ENCODE data around the gene PAPLN.

Gene PAPLN

DNA sequence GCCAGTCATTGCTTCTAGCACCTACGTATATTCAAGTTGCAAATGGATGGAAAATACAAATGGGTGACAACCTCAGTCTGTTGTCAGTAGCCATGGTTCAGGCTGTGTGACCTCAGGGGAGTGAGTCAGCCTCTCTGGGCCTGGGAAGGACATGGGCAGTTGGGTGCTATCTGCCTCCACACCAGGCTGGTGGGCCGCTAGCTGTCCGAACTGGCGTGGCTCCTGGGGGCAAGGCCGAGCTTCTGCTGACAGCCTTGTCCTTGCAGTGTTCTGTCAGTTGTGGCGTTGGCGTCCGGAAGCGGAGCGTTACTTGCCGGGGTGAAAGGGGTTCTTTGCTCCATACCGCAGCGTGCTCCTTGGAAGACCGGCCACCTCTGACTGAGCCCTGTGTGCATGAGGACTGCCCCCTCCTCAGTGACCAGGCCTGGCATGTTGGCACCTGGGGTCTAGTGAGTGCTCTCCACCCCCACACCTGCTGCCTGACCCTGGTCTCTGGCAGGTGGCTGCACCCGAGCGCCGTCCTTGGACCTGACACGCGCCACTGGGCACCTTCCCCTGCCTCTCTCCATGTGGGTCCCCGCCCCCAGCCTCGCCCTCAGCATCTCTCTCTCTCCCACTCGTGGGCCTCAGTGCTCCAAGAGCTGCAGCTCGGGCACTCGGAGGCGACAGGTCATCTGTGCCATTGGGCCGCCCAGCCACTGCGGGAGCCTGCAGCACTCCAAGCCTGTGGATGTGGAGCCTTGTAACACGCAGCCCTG is 17.1 kb downstream of the PAPLN start:
- no peaks in the 10 kb centered on the region for H3K79me2 ChIP-seq (ENCODE audit: insufficient read depth, low read depth)
- no peaks in the 10 kb centered on the region for H3K4me1 ChIP-seq (ENCODE audit: low read depth, poor library complexity, severe bottlenecking)
- no peaks in the 10 kb centered on the region for H3K36me3 ChIP-seq (ENCODE audit: insufficient read depth)
- H2AFZ ChIP-seq (ENCODE audit: low read depth): no peak overlapping the region
- no peak for TF ChIP-seq CTCF (conservative IDR thresholded peaks at IDR 0.05; ENCODE audit: low read depth, low read length)
- no peak overlapping the region for H3K27ac ChIP-seq
- no peak overlapping the region for H3K4me2 ChIP-seq
- H3K27me3 ChIP-seq (ENCODE audit: insufficient read depth, low read depth): no peaks in the 10 kb centered on the region
- H4K20me1 ChIP-seq (ENCODE audit: insufficient read depth): no peaks in the 10 kb centered on the region
- no peak overlapping the region for H3K4me3 ChIP-seq (IDR thresholded peaks at IDR 0.05; ENCODE audit: insufficient read depth, low read depth, low read length)
- no peak overlapping the region for H3K9ac ChIP-seq

GRCh38 chr14:73255005-73255400 is 17.7 kb downstream of the PAPLN start:
- Histone ChIP-seq H3K4me1 (ENCODE audit: low read depth, poor library complexity, severe bottlenecking) (no peaks in the 10 kb centered on the region), H3K9ac (no peak overlapping the region), H3K36me3 (ENCODE audit: insufficient read depth) (no peaks in the 10 kb centered on the region), H3K27me3 (ENCODE audit: insufficient read depth, low read depth) (no peaks in the 10 kb centered on the region), H3K79me2 (ENCODE audit: insufficient read depth, low read depth) (no peaks in the 10 kb centered on the region), H3K27ac (no peak overlapping the region), H3K4me2 (no peak overlapping the region), H4K20me1 (ENCODE audit: insufficient read depth) (no peaks in the 10 kb centered on the region), H3K4me3 (IDR thresholded peaks at IDR 0.05; ENCODE audit: insufficient read depth, low read depth, low read length) (no peak overlapping the region), H2AFZ (ENCODE audit: low read depth) (no peak overlapping the region)
- TF ChIP-seq CTCF (conservative IDR thresholded peaks at IDR 0.05; ENCODE audit: low read depth, low read length): no peak

- Histone ChIP-seq H2AFZ (ENCODE audit: low read depth) (no peak overlapping the region), H3K4me3 (IDR thresholded peaks at IDR 0.05; ENCODE audit: insufficient read depth, low read depth, low read length) (no peak overlapping the region), H3K27me3 (ENCODE audit: insufficient read depth, low read depth) (no peaks in the 10 kb centered on the region), H3K79me2 (ENCODE audit: insufficient read depth, low read depth) (no peaks in the 10 kb centered on the region), H3K4me1 (ENCODE audit: low read depth, poor library complexity, severe bottlenecking) (no peaks in the 10 kb centered on the region), H3K4me2 (no peak overlapping the region), H3K9ac (no peak overlapping the region), H3K27ac (no peak overlapping the region), H4K20me1 (ENCODE audit: insufficient read depth) (no peaks in the 10 kb centered on the region), H3K36me3 (ENCODE audit: insufficient read depth) (no peaks in the 10 kb centered on the region)
- no peak for TF ChIP-seq CTCF (conservative IDR thresholded peaks at IDR 0.05; ENCODE audit: low read depth, low read length)
Measured at GRCh38 chr14:73255693-73256225, 18.5 kb downstream of the PAPLN start.

- Histone ChIP-seq H3K79me2 (ENCODE audit: insufficient read depth, low read depth) (no peaks in the 10 kb centered on the region), H3K4me3 (IDR thresholded peaks at IDR 0.05; ENCODE audit: insufficient read depth, low read depth, low read length) (no peak overlapping the region), H2AFZ (ENCODE audit: low read depth) (no peak overlapping the region), H3K9ac (no peak overlapping the region), H3K4me1 (ENCODE audit: low read depth, poor library complexity, severe bottlenecking) (no peaks in the 10 kb centered on the region), H3K27ac (no peak overlapping the region), H3K27me3 (ENCODE audit: insufficient read depth, low read depth) (no peaks in the 10 kb centered on the region), H3K4me2 (no peak overlapping the region), H3K36me3 (ENCODE audit: insufficient read depth) (no peaks in the 10 kb centered on the region), H4K20me1 (ENCODE audit: insufficient read depth) (no peaks in the 10 kb centered on the region)
- TF ChIP-seq CTCF (conservative IDR thresholded peaks at IDR 0.05; ENCODE audit: low read depth, low read length): no peak
Measured at GRCh38 chr14:73258076-73258475, 20.8 kb downstream of the PAPLN start.

Data from KMS-11 (cell line).